ENCODE data around the gene PEA15.

The PEA15 gene

GRCh38 chr1:160186246-160186645, 18.9 kb upstream of the PEA15 start:
- DNase-seq, result no peak

GRCh38 chr1:160186729-160187128, 18.5 kb upstream of the PEA15 start:
- no peak for DNase-seq

- DNase-seq, result no peak
Observed at GRCh38 chr1:160187407-160187806, 17.8 kb upstream of the PEA15 start.

GRCh38 chr1:160188341-160188740, 16.8 kb upstream of the PEA15 start:
- no peak for DNase-seq

DNA sequence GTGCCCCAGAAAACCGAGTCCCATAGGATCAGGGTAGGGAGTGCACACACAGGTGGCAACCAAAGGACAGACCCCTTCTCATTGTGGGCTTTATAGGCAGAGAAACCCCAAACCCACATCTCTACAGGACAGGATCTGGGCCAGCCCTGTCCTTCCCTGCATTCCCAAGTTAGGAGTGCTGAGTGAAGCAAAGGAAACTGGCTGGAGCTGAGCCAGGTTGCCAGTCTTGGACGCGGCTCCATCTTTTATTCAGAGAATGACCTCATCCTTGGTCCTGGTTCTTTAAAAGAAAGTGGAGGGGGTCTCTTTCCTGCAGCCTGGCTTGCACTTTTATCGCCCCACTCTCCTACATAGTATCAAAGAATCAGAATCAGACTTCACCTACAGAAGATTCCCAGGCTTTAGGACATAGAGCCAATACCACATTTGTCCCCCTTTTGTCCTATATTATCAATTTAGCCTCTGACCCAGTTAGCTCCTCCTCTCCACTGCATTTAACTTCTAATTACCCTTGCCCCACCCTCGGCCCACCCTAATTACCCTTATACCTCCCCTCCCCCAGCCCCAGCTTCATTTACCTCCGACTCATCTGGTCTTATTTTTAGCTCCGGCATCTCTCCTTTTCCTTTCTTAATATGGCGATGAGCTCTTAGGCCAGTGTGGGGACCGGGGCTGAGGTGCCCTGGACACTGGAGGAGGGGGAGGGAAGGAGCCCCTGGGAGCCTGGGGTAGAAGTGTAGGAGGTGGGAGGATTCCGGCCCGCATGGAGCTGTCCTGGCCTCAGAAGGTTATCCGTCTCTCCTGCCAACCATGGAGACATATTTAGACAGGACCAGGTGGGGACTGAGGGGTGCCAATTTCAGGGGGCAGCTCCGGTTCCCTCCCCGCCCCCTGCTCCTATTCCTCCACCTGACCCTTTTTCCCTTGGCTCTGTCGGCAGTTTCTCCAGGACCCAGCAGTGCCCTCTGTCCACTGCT, 15.2 kb upstream of the PEA15 start, which contains the start of gene CASQ1:
Gene CASQ1, plus strand, starts transcription at position 927 of the 977 bp plus-strand sequence. CDS start 177 bp downstream, outside the sequence.
- DNase-seq, result no peak

GRCh38 chr1:160191756-160192155, 13.4 kb upstream of the PEA15 start:
- no peak for DNase-seq

DNA sequence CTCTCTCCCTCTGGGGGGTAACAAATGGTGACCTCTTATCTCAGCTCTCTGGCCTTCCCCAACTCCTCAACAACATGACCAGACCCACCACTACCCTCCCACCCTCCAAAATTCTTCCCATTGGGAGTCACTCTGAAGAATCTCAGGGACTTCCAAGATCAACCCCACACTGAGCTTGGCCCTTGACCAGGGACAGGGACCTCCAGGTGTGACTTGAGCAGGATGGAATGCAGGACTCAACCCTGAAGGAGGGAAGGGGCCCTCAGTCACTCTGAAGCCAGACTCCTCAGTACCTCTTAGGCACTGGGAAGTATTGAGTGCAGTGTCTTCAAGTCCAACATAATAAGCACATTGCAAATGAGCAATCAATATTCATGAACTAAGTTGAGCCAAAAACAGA, 12.9 kb upstream of the PEA15 start:
- DNase-seq, result no peak

GRCh38 chr1:160193091-160193819, 11.9 kb upstream of the PEA15 start:
- DNase-seq, result peak; percentile 71

- no peak for DNase-seq
Observed at GRCh38 chr1:160193832-160194736, 11.1 kb upstream of the PEA15 start.

GRCh38 chr1:160194737-160195059, 10.5 kb upstream of the PEA15 start:
- no peak for DNase-seq

- DNase-seq, result no peak
Observed at GRCh38 chr1:160196143-160196542, 9.0 kb upstream of the PEA15 start.

DNA sequence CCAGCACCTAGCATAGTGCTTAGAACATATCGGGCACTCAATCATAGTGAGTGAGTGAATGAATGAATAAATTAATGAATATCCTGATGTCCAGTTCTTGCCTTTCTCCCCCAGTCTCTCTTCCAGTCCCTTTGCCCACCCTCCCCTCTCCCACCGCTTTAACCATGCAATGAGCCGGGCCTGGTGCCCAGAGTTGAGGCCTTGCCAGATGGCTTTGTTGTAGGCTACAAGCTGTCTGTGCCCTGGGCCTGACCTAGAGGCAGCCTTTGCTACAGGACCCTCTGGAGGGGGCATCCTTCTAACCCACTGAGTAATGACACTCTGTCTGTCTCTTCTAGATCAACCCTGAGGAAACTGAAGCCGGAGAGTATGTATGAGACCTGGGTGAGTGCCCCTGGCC, 8.0 kb upstream of the PEA15 start:
- DNase-seq, result no peak

- DNase-seq, result no peak
Observed at GRCh38 chr1:160200786-160201185, 4.4 kb upstream of the PEA15 start.

GRCh38 chr1:160204526-160205241, 500 bp upstream of the PEA15 start:
- DNase-seq, result peak; percentile 73

GRCh38 chr1:160206036-160206389, 829 bp downstream of the PEA15 start:
- DNase-seq, result peak; percentile 46

DNA sequence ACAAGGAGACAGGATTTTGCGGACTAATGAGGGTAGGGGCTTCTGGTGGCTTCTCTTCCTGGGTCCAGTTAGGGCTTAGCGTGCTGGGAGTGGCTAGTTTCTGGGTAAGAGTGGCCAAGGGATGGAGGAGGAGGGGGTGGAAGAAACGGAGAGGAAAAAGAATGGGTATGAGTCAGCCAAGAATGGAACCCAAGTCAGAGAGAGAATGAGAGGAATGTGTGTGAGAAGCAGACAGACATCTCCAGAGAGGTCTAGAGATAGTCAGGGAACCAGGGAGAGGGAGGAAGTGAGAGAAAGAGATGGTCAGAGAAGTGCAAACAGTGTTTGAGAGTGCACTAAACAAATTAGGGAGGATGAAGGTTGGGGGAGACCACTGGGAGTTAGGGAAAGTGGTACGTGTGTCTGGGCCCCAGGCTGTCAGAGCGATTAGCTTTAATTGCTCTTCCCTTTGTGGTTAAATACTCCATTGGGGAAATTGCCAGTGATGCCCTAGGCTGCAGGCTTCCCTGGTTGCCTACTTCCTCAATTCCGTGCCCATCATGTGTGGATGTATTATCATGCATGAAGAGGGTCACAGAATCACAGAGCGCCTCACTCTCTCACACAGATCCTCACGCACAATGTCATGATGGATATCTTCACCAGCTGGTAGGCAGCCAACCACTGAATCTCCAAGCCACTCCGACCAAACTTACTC, 1.4 kb downstream of the PEA15 start:
- no peak for DNase-seq

GRCh38 chr1:160207118-160207650, 2.0 kb downstream of the PEA15 start:
- no peak for DNase-seq

DNA sequence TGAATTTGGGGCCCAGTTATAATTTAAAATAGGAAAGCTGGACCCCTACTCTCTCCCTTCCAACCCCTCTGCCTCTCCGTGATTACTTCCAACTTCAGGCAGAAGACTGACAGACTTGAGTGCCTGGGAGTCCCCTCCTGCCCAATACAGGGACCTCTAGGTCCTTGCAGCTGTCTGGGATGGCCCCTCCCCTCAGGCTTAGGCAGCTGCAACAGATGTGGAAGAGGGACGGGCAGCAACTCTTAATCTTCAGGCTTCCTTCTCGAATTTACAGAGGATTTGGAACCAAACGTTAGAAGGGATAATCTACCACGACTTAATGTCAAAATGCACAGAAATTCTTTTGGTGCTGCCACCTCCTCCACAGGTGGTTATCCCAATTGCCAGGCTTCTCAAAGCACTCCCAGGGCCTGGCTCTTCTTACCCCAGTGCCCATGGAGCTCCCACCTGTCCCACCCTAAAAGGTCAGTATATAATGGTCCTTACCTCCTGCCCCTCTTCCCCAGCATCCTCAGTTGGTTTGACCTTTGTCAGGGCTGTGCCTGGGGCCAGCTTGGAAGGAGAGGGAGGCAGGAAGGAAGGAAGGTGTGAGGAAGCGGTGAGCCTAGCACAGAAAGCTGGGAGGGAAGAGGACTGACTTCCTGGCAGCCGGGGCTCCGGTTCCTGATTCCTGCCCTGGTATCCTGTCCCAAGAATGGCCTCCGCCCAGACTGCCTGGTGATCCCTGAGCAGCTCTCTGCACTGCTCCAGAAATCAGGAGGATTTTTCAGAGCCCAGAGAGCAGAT, 2.8 kb downstream of the PEA15 start:
- DNase-seq, result no peak

DNA sequence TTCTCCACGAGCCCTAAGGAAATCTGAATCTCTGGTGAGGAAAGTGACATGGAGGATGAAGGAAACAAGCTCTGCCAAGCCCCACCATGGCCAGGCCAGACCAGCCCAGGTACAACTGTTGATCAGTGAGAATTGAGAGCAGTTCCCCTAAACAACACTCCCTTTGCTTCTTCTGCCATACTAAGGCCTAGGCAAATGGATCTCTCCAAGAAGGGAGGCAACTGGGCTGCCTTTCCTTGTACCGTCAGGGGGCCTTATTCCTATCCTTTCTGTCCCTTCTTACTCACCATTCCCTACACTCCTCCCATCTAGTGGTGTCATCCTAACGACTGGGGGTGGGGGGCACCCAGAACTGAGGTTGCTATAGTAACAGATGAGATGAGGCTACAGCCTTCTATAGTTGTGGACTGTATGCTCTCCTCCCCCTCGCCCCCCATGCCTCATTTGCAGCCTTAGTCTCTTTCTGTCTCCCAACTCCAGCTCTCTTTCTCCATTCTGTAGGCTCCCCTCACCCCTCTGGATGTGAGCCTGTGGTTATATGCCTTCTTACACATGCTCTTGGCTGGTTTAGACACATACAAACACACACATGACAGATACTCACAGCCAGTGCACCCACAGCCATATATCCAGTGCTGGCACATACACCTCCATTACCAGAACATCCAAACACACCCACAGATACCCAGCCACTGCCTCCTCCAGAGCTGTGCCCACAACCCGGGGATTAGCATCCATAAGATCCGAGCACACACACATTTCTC, 3.6 kb downstream of the PEA15 start:
- DNase-seq, result no peak
